DMS153 treated with DMSO at 0.1 percent for 48 hours (cell line): Measurements from ENCODE around the gene JPT1.

Experiments used
- DNase-seq: peaks from one replicate; lab custom pipeline; 2025; ENCODE audit not compliant: unreplicated experiment; lab: John Stamatoyannopoulos, UW

The JPT1 gene

GRCh38 chr17:75108193-75108592 lies 46.1 kb downstream of the JPT1 start:
- DNase-seq: no peak

DNA sequence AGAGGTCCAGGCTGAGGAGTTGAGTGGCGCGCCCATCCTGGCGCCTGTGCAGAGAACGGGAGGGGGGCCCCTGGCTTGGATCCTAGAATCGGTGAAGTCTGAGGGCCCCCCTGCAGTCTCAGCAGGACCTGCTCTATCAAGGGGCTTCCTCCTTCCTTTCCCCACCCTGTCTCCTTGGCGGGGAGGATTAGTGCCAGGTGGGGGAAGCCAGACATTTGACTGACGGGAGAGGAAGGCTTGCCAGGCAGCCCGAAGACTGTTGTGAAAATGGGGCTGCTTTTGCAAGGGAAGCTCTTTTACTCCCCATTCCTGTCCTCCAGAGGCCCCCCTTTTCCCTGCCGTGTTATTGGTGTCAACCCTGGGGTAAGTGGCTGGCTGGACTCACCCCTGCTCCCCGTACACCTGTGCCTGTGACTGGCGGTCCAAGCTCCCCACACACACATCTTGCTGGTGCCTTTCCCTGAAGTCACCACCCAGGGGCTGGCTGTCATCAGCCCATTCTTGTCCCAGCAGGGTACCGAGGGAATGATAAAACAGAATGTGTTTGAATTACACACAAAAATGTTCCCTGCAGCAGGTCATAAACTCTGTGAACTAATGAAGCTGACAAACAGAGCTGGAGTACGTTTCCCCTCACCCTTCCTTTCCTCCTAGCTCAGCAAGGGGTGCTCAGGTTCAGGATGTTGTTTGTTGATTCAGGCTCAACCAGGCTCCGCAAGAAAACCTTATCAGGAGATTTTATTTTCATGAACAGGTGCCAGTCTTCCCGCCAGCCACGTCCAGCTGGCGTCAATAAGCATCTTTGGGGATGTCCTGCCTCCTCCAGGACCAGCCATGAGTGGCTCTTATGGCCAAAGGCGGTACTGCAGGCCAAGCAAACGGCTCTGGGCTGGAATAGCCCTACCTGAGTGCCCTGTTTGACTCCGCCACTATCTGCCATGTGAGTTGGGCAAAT lies 48.9 kb downstream of the JPT1 start:
- DNase-seq: peak; percentile 61

GRCh38 chr17:75103601-75104554 lies 50.4 kb downstream of the JPT1 start:
- DNase-seq: no peak

DNA sequence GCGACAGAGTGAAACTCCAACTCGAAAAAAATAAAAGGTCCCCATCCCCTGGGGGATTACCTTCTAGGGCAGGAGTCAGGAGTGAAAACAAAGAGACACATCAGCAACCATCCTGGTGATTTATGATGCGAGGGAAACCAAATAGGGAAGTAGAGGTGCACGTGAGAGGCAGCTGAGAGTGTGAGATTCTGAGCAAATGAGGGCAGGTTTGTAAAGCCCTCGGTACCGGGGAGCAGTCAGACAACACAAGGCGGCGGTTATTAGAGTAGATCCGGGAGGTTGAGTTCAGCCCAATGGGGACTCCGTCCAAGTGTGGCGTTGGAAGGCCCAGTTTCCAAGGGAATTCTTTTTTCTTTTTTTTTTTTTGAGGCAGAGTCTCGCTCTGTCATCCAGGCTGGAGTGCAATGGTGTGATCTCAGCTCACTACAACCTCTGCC lies 51.9 kb downstream of the JPT1 start:
- peak; percentile 79 for DNase-seq

GRCh38 chr17:75099881-75100595 lies 54.3 kb downstream of the JPT1 start:
- DNase-seq: no peak

DNA sequence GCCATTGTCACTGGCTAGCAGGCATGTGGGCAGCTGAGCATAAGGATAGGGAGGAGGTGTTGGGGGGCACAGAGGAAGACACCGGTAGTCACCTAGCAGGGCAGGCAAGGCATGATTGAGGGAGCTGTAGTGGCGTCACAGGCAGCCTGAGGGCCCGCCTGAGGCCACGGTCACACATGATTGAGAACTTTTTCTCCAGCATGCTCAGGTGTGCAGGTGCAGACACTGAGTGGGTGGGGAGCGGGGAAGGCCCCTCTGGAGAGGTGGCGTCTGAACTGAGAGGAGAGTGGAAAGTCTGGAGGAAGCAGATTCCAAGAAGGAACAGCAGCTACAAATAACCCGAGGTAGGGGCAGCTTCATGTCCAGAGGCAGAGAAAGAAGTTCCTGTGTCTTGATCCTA lies 55.5 kb downstream of the JPT1 start:
- DNase-seq: no peak

DNA sequence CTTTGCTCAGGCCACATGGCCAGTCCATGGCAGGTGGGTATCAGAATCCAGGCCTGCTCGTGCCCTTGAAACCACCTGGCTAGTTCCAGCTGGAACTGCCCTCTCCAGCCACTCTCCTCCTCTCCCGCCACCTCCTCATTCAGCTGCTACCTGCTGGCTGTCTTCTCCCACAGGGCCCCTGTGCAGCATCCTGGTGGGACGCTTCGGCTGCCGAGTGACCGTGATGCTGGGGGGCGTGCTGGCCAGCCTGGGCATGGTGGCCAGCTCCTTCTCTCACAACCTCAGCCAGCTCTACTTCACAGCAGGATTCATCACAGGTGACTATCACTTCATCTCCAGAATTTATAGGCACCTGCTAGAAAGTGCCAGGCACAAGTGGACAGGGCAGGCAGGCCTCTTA lies 56.4 kb downstream of the JPT1 start:
- DNase-seq: no peak

DNA sequence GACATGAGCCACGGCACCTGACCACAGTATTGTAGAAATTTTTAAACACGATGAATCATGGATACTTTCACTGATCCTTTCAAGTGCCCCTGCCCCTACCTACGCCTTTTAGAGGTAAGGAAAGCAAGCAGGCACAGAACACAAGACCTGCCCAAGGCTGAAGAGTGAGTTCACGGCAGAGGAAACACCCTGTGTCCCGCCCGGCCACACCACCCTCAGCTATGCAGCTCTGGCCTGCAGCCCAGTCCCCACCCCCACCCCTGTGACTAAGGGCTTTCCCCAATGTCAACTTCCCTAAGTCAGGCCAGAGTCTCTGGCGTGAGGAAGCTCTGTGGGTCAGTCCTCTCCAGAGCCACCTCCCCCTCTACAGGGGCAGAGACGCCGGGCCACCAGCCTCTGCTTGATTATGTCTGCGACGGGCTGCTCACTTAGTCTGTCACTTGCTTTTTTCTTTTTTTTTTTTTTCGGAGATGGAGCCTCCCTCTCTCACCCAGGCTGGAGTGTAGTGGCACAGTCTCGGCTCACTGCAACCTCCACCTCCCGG lies 58.2 kb downstream of the JPT1 start:
- no peak for DNase-seq

DNA sequence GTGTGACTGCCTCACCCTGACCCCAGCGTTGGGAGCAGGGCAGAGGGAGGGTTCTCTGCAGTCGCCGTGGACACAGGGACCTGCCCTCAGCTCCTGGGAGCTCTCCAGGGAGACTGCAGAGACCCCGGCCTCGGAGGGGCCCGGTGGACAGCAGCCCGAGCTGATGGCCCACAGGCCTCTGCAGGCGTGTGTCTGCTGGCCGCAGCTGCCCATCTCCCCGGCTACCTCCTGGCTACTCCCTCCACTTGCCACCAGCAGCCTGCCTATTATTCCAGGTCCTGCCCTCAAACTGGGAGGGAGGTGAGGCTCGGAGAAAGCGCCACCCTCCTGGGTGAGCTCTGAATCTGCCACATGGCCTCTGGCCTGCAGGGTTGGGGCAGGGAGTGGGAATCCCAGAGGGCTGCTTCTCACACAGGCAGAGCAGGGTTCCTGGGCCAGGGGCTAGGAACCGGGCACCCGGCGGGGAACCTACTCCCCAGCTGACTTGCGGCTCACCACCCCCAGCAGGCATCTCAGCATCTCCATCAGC lies 59.4 kb downstream of the JPT1 start:
- no peak for DNase-seq

- no peak for DNase-seq
Observed at GRCh38 chr17:75093548-75094158, 60.7 kb downstream of the JPT1 start.

- no peak for DNase-seq
Observed at GRCh38 chr17:75091855-75092327, 62.4 kb downstream of the JPT1 start.

- no peak for DNase-seq
Observed at GRCh38 chr17:75090871-75091854, 63.1 kb downstream of the JPT1 start.

GRCh38 chr17:75088465-75089417 lies 65.6 kb downstream of the JPT1 start:
- no peak for DNase-seq

- DNase-seq: peak; percentile 74
Observed at GRCh38 chr17:75087558-75088453, 66.5 kb downstream of the JPT1 start, which contains the start of gene SLC16A5. SLC16A5 (plus strand) TSS chr17:75087954; CDS start chr17:75093637, 5,683 bp downstream.

DNA sequence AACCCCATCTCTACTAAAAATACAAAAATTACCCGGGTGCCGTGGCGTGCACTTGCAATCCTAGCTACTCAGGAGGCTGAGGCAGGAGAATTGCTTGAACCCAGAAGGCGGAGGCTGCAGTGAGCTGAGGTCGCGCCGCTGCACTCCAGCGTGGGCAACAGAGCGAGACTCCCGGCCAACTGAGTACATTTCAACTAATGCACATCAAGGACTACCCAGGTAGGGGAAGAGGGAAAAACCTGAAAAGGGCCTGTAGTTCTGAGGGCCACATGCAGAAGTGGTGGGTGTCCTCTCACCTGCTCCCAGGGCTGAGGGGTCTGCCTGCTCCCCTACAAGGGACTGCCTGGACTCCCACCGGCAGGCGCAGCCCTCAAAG lies 67.1 kb downstream of the JPT1 start:
- no peak for DNase-seq

GRCh38 chr17:75086496-75087181 lies 67.7 kb downstream of the JPT1 start:
- no peak for DNase-seq
